ENCODE results near the gene SART3.

The SART3 gene, protein sequence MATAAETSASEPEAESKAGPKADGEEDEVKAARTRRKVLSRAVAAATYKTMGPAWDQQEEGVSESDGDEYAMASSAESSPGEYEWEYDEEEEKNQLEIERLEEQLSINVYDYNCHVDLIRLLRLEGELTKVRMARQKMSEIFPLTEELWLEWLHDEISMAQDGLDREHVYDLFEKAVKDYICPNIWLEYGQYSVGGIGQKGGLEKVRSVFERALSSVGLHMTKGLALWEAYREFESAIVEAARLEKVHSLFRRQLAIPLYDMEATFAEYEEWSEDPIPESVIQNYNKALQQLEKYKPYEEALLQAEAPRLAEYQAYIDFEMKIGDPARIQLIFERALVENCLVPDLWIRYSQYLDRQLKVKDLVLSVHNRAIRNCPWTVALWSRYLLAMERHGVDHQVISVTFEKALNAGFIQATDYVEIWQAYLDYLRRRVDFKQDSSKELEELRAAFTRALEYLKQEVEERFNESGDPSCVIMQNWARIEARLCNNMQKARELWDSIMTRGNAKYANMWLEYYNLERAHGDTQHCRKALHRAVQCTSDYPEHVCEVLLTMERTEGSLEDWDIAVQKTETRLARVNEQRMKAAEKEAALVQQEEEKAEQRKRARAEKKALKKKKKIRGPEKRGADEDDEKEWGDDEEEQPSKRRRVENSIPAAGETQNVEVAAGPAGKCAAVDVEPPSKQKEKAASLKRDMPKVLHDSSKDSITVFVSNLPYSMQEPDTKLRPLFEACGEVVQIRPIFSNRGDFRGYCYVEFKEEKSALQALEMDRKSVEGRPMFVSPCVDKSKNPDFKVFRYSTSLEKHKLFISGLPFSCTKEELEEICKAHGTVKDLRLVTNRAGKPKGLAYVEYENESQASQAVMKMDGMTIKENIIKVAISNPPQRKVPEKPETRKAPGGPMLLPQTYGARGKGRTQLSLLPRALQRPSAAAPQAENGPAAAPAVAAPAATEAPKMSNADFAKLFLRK

DNA sequence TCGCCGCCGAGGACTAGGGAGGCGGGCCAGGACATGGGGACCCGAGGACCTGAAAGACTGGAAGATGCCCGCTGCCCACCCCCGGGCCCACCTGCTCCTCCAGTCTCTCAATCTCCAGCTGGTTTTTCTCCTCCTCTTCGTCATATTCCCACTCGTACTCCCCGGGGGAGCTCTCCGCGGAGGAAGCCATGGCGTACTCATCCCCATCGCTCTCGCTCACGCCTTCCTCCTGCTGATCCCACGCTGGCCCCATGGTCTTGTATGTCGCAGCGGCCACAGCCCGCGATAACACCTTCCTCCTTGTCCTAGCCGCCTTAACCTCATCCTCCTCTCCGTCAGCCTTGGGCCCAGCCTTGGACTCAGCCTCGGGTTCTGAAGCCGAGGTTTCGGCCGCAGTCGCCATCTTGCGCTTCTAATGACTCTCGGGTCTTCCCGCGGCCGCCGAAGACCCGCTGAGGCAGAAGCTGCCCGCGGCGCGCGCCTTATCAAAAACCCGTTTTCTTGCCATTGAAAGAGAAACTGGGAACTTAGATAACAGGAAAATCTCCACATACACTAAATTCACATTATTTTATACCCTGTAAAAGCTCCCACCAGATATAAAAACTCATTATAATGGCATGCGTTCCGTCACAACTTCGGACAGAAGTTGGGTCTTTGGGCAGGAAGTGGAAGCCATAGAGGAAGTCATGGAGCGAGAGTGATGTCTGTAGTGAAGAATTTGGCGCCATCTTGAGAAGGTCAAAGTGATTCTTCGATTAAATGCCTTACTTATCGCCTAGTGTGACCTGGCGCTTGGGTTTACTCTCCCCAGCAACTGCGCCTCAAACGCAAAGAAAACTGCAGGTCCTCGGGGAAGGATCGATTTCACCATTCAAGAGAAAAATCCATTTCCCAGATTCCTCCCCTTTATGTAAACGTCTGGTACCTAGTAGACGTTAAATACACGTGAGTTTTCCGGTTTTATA lies at the start of gene SART3:
Gene SART3, minus strand, starts transcription at position 422 of the 968 bp plus-strand sequence. Its CDS starts 19 bp downstream, at position 403.
- peak; percentile 86 for DNase-seq

DNA sequence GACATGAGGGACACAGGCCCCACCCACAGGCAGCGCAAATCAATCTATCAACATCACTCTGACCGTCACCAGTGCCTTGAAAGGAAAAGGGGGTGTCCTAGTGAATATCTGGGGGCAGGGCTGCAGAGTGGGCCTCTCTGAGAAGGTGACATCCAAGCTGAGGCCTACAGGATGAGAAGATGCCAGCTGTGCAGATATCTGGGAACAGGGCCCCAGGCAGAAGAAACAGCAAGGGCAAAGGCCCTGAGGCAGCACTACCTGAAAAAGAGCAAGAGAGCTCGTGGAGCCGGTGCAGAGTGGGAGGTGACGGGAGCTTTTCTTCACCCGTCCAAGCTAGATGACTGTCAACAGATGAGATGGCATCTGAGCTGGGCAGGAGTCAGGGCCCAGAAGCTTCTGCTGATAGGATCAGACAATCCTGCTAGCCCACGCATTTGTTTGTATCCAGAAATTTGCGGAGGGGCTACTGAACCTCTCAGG lies 49.4 kb upstream of the SART3 start:
- no peak for DNase-seq

DNA sequence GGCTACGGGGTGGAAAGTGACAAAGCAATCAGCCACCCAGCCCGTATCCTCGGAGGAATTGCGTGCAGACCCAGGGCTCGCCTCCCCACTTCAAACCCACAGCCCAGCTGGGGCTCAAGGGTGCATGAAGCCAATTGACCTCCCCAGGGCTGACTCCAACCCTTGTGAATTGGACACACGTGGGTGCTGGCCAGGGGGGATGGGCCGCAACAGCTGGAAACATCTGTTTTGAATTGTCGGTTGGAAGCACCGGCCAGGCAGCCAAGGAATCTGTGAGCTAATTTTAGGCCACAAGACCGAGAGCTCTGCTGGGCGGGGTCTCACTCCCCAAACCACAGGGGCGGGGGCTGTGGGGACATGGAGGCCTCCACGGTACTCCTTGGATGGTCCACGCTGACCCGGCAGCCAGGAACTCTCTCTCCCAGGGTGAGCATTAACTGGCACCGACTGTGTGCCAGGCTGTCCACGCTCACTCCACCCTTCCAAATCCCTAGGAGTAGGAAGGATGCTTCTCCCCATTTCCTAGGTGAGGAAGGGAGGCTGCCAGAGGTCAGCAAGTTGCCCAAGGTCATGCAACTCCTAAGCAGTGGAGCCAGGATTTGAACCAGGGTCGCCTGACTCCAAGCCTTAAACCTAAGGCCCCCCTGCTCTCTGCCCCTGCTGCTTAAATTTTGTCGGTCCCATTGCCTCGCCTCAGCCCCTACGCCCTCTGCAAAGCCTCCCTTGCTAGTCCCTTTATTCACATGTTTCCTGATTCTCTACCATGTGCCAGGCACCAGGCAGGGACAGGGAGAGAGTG lies 48.8 kb upstream of the SART3 start:
- no peak for DNase-seq

DNA sequence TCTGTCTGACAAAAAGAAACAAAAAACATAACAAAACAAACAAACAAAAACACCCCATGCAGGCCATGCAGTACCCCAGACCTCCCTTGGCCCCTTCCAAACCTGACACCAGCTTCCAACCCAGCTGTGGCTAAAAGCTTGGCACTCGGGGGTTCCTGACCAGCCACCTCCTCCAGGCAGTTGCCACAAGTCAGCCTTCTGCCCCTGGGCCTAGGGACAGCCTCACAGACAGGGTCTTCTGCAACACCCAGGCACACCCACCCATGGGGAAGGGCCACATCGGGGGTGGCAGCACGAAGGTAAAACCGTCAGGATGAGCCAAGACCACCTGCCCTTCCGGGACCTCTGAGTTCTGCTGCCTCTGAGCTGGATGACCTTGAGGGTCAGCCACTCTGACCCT lies 47.6 kb upstream of the SART3 start:
- no peak for DNase-seq

DNA sequence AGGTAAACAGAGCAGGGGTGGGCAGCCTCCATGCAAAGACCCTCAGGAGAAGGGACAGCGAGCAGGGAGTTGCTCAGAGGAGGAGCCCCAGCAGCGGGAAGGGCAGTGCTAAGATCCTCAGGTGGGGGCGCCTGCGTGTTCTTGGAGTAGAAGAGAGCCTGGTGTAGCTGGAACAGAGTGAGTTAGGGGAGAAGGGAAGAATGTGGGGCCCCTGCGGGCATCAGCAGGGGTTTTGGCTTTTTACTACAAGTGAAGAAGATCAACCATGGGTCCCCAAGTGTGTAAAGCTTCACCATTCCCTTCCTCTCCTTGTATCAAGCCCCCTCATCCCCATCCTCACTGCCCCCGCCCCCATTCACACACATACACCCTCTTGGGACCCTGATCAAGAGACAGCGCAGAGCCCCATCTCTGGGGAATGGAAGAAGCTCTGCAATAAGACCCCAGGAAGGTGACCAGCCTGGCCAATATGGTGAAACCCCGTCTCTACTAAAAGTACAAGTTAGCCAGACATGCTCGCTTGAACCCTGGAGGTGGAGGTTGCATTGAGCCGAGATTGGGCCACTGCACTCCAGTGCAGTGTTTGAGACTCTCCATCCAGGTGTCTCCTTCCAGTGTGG lies 47.1 kb upstream of the SART3 start:
- DNase-seq: no peak

DNA sequence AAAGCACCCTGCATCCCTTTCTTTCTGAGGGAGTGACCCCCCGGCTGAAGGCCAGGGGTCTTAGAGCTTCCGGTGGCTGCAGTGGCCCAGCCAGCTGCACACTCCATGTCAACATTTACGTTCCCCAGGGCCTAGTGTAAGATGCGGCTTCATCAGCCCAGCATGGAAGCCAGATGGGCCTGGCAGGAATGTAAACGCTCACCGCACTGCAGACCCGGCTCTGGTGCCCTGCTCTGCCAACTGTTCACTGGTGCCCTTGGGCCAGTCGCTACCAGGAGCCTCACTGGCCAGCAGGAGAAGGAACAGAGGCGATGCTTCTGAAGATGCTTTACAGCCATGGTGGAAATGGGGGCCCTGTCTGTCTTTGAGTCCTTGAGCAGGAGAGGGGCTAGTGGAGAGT lies 45.5 kb upstream of the SART3 start:
- DNase-seq: no peak

DNA sequence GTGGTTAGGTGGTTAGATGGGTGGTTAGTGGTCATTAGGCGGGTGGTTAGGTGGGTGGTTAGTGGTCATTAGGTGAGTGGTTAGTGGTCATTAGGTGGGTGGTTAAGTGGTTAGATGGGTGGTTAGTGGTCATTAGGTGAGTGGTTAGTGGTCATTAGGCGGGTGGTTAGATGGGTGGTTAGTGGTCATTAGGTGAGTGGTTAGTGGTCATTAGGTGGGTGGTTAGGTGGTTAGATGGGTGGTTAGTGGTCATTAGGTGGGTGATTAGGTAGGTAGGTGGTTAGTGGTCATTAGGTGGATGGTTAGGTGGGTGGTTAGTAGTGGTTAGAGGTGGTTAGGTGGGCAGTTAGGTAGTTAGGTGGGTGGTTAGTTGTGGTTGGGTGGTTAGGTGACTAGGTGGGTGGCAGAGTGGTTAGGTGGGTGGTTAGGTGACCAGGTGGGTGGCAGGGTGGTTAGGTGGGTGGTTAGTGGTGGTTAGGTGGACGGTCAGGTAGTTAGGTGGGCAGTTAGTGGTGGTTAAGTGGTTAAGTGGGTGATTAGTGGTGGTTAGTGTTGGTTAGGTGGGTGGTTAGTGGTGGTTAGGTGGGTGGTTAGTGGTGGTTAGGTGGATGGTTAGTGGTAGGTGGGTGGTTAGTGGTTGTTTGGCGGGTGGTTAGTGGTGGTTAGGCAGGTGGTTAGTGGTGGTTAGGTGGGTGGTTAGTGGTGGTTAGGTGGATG lies 44.9 kb upstream of the SART3 start:
- no peak for DNase-seq

DNA sequence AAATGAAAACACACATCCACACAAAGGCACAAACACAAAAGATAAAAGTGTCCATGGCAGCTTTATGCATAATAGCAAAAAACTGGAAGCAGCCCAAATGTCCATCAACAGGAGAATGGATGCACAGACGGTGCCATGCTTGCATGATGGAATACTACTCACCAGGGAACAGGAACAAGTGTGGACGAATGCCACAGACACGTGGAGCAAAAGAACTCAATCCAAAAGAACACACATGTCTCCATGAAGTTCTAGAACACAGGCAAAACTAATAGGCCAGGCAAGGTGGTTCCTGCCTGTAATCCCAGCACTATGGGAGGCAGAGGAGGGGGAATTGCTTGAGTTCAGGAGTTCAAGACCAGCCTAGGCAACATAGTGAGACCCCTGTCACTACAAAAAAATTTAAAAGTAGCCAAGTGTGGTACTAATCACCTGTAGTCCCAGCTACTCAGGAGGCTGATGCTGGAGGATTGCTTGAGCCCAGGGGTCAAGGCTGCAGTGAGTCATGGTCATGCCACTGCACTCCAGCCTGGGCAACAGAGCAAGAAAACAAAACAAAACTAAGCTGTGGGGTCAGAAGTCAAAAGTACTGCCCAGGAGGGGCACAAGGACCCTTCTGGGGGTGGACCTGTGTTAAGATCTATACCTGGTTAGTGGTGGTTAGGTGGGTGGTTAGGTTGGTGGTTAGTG lies 44.2 kb upstream of the SART3 start:
- no peak for DNase-seq

DNA sequence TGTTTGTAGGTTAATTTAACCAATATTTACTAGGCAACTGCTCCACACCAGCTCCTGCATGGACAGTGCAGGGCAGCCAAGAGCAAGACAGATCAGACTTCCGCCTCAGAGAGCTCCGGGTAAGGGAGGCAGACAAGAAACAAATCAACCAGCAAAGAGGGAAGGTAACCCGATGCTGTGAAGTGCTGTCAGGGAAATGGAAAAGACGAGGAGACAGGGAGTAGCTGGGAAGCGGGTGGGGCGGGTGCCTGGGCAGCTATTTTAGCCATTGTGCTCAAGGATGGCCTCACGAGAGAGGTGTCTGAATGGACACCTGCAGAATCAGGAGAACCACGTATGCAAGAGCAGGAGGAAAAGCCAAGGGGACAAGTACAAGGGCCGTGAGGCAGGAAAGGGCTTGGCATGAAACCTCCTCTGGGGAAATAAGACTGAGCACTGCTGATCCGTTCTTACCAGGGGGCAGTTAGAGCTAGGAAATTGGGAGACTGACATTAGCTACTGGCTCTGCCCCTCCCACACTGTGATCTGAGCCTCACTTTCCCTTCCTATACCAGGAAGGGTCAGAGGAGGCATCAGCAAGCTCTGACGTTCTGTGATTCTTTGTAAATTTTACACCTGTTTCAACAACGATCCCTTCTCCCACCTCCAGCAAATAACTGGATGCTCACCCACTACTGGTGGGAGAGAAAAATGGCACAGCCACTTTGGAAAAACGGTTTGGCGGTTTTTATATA lies 43.4 kb upstream of the SART3 start:
- no peak for DNase-seq

DNA sequence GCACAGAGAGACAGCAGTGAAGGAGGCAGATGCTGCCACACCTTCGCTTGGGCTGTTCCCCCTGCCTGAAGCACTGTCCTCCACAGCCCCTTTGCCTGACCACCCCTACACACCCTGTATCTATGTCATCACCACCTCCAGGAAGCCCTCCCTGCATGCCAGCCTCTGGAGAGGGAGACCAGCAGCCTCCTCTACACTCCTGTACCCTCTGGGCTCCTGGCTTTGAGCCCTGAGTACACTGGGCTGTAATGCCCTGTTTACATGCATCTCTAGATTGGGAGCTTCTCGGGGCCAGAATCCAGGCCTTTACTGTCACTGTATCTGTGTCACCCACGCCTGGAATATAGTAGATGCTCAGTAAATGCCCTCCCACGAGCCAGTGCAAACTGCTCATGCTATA lies 42.8 kb upstream of the SART3 start:
- no peak for DNase-seq

DNA sequence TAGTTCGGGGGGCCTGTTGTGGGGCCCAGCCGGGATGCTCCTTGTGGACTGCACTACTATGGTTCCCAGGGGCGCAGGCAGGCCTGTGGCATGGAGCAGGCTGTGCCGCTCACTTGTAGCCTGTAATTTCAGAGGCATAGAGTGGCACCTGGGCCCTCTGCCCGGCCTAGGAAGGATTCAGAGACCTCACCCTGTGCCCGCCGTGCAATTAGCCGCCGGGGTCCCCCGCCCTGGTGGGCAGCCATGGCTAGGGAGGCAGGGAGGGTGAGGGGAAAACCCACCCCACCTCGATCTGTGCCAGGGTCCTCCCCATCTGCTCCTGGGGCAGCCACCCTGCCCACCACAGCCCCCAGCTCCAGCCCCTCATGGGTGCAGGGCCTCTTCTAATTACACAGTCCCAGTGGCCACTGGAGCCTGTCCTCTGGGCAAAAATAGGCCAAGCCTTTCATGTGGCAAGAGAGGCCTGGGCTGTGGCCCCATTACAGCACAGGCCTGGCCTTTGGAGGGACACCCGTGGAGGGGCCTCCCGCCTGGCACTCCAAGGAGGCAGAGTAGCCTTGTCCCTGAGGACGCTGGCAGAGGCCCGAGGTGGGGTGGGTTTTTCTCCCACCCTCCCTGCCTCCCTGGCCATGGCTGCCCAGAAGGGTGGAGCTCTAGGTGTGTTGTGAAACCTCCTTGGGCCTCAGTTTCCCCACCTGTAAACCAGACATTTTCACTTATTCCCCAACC lies 42.2 kb upstream of the SART3 start:
- DNase-seq: no peak

DNA sequence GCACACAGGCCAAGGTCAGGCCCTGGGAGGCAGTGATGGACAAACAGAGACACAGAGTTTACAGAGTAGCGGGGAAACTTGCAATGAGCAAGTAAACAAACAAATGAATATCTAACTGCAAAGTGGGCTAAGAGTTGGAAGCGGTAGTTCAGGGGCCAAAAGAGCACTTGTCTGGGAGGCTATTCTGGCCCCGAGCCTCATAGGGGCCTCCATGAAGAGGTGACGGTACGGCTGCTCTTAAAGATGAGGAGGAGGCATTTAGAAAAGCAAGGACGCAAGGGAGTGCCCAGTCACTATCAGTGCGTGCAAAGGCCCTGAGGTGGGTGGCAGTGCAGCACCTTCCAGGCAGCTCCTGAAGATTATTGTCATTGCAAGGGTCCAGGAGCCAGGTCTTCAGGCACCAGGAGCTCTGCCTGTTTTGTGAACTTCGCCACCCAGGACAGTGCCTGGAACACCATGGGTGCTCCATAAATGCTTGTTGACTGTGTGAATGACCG lies 41.3 kb upstream of the SART3 start:
- DNase-seq: no peak

DNA sequence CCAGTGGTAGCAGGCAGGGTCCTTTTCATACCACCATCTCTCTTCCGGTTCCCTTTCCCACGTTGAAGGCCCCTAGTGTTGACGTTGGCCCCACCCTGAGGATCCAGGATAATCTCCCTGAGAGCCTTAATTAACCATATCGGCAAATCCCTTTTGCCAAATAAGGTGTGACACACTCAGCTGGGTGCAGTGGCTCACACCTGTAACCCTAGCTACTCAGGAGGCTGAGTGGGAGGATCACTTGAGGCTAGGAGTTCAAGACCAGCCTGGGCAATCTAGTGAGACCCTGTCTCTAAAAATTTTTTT lies 39.7 kb upstream of the SART3 start:
- DNase-seq: no peak

DNA sequence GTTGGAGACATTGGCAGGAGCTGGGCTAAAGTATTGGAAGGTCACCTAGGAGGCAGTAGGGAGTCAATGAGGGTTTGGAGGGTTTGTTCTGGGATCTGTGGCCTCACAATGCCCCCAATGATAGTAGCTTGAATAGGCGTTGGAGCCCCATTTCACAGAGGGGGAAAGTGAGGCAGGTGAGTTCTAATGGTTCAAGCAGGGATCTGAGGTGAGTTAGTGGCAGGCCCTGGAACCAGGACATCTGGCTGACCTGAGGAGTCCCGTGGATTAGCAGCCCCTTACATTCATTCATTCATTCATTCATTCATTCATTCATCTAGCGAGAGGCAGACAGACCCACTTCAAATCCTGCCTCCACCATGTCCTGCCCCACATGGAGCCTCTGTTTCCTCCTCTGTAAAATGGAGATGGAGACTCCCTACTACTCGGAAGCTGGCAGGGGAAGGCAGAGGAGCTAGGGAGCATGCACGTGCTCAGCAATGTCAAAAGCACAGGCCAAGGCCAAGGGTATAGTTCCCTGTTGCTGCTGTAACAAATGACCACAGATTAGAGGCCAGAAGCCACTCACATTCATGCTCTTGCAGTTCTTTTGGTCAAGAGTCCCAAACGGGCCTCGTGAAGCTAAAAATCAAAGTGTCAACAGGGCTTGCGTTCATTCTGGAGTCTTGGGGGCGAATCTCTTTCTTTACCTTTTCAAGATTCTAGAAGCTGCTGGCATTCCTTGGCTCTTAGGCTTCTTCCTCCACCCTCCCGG lies 39.2 kb upstream of the SART3 start:
- DNase-seq: no peak

DNA sequence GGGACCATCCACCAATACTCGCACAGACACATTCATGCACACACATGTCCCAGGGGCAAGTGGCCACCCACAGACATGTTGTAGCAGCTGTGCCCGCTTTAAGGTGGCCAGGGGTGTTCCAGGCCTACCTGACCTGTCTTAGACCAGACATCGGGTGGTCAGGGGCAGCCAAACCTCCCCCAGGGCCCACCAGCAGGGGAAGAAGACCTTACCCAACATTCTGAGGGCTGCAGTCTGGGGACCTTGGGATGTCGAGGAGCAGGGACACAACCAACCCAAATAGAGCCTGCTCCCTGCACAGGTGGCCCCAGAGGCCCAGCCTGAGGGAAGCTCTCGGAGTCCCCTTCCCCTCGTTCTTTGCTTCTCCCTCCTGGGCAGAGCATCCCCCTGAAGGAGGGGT lies 38.6 kb upstream of the SART3 start:
- no peak for DNase-seq

DNA sequence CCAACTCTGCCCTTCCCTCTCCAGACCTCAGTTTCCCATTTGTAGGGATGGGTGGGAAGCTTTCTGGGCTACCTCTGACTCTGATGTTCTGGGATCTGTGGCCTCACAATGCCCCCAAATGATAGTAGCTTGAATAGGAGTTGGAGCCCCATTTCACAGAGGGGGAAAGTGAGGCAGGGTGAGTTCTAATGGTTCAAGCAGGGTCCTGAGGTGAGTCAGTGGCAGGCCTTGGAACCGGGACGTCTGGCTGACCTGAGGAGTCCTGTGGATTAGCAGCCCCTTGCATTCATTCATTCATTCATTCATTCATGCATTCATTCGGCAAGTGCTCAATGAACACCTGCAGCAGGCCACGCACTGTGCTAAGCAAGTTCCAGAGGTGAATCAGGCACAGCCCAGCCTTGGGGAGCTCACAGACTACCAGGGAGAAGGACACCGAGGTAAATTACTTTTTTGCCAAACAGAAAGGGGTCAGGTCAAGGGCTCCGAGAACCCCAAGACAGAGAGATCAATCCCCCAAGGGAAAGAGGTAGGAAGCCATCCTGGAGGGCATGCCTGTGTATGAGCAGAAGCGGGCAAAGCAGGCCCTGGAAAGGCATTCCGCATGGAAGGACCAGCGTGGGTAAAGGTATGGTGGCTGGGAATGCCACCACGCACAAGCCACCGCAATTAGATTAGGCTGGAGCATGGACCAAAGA lies 37.7 kb upstream of the SART3 start:
- DNase-seq: no peak
